PC-9 (cell line): ENCODE measurements around the gene VAC14.

Experiments used
- CTCF ChIP-seq: fragments of 200-600 bp; sonication (generic); conservative IDR thresholded peaks from 2 replicates; pipeline ENCODE4 v1.6.1; 2017; ENCODE audit warnings: mixed run types, antibody characterized with exemption, mild to moderate bottlenecking, moderate library complexity
- EZH2 ChIP-seq: fragments of 200-600 bp; sonication (generic); IDR thresholded peaks from 2 replicates; pipeline ENCODE4 v1.8.0; 2017; ENCODE audit warnings: antibody characterized with exemption, low read depth

GRCh38 chr16:70758786-70759185 lies 42.2 kb downstream of the VAC14 start:
- TF ChIP-seq CTCF (no peak), EZH2 (no peak)
